Endothelial cell of umbilical vein (primary cell): ENCODE results near the gene WNT6. TPM values are rescaled to one million over a fixed set of nuclear protein-coding genes. Genes with fewer than 3 reads are reported as not detected.

Experiments
- BruUV-seq: library from RNA; stranded (reverse); fragments of 400-500 nt; replicated peaks from 2 replicates; lab custom pipeline; 2021; lab: Mats Ljungman, UMichigan
- CTCF ChIA-PET: fragments of 300-600, 350-600 bp; sonication (Branson Sonifier 250); formaldehyde crosslinking; loops from one replicate; lab custom pipeline; 2021; ENCODE audit warnings: antibody characterized with exemption, inconsistent platforms; lab: Charles Lee
- POLR2A ChIA-PET: fragments of 300-600, 350-600 bp; sonication (Branson Sonifier 250); formaldehyde crosslinking; loops from one replicate; lab custom pipeline; 2021; ENCODE audit warnings: antibody characterized with exemption, inconsistent platforms; lab: Charles Lee
- DNase-seq: peaks from one replicate; pipeline ENCODE4 v3.0.0-alpha.2; 2011; ENCODE audit warnings: low read depth, low spot score
- FAIRE-seq: peaks from 2 replicates; lab custom pipeline; 2011; peaks lifted over from hg19 to GRCh38; lab: Jason Lieb, UNC
- H2AFZ ChIP-seq: 2 replicates; pipeline ENCODE4 v1.6.0; 2012; ENCODE audit warnings: low read depth, low read length, control low read depth, inconsistent platforms
- H3K27ac ChIP-seq: 2 replicates; pipeline ENCODE4 v1.5.1; 2011; ENCODE audit warnings: low read depth, mild to moderate bottlenecking, control low read depth, low read length, moderate library complexity; ENCODE audit not compliant: insufficient read depth
- H3K27me3 ChIP-seq, 2 experiments: 2 replicates each; pipeline versions ENCODE4 v1.6.0 to v1.6.1; 2011; ENCODE audit warnings: low read length in 2 of 2, mixed read lengths in 1 of 2; ENCODE audit not compliant: control insufficient read depth in 2 of 2, insufficient read depth in 2 of 2
- H3K36me3 ChIP-seq, 2 experiments: 2 replicates in 1 of 2; 3 replicates in 1 of 2; pipeline ENCODE4 v1.5.1; 2011; ENCODE audit warnings: low read length in 2 of 2, mild to moderate bottlenecking in 1 of 2, moderate library complexity in 1 of 2; ENCODE audit not compliant: control insufficient read depth in 2 of 2, insufficient read depth in 2 of 2; ENCODE audit errors: extremely low read depth in 1 of 2
- H3K4me1 ChIP-seq: 3 replicates; pipeline ENCODE4 v1.5.1; 2011; ENCODE audit warnings: mild to moderate bottlenecking, low read length; ENCODE audit not compliant: control insufficient read depth, insufficient read depth; ENCODE audit errors: extremely low read depth
- H3K4me2 ChIP-seq: 2 replicates; pipeline ENCODE4 v1.6.1; 2011; ENCODE audit warnings: low read length, control low read depth, mixed read lengths; ENCODE audit not compliant: insufficient read depth
- H3K4me3 ChIP-seq, 3 experiments: fragments of 200-600 bp in 1 of 3; sonication (generic), shearing (Covaris generic) in 1 of 3; replicated peaks in 1 of 3; 2 replicates each; pipeline ENCODE4 v1.5.1; 2011 to 2016; ENCODE audit warnings: control low read depth in 3 of 3, low read length in 3 of 3, mild to moderate bottlenecking in 2 of 3, inconsistent platforms in 1 of 3, low read depth in 1 of 3, moderate library complexity in 1 of 3; ENCODE audit not compliant: insufficient read depth in 1 of 3
- H3K79me2 ChIP-seq: 2 replicates; pipeline ENCODE4 v1.6.0; 2012; ENCODE audit warnings: low read length, inconsistent platforms; ENCODE audit not compliant: control insufficient read depth, insufficient read depth
- H3K9ac ChIP-seq: replicated peaks from 2 replicates; pipeline ENCODE3; 2011; ENCODE audit warnings: low read length, control low read depth; ENCODE audit not compliant: insufficient read depth; ENCODE audit errors: extremely low read depth
- H3K9me1 ChIP-seq: replicated peaks from 3 replicates; pipeline ENCODE4 v1.6.0; 2011; ENCODE audit warnings: mild to moderate bottlenecking, low read length; ENCODE audit not compliant: control insufficient read depth, insufficient read depth; ENCODE audit errors: extremely low read depth
- H3K9me3 ChIP-seq: replicated peaks from 2 replicates; pipeline ENCODE4 v1.5.1; 2012; ENCODE audit warnings: low read length, inconsistent platforms; ENCODE audit not compliant: control insufficient read depth, insufficient read depth
- H4K20me1 ChIP-seq: replicated peaks from 2 replicates; pipeline ENCODE3; 2011; ENCODE audit warnings: mild to moderate bottlenecking, low read length; ENCODE audit not compliant: control insufficient read depth, insufficient read depth; ENCODE audit errors: extremely low read depth
- EZH2 ChIP-seq: IDR thresholded peaks from 2 replicates; pipeline ENCODE4 v1.6.1; 2012; ENCODE audit warnings: borderline replicate concordance, low read depth, mild to moderate bottlenecking, moderate library complexity, low read length, inconsistent platforms; ENCODE audit not compliant: severe bottlenecking
- FOS ChIP-seq: IDR thresholded peaks from 2 replicates; pipeline ENCODE4 v1.6.1; 2011; ENCODE audit warnings: mild to moderate bottlenecking, low read length, moderate library complexity, borderline replicate concordance; ENCODE audit not compliant: insufficient read depth
- GATA2 ChIP-seq: IDR thresholded peaks from 2 replicates; pipeline ENCODE4 v1.7.0; 2011; ENCODE audit warnings: low read depth, mild to moderate bottlenecking, moderate library complexity, mixed read lengths, low read length; ENCODE audit not compliant: insufficient read length, insufficient read depth
- JUN ChIP-seq: IDR thresholded peaks from 2 replicates; pipeline ENCODE4 v1.6.1; 2011; ENCODE audit warnings: borderline replicate concordance, low read depth; ENCODE audit not compliant: insufficient read length, insufficient read depth
- MYC ChIP-seq: IDR thresholded peaks from one replicate; pipeline ENCODE4 v1.6.1; 2011; ENCODE audit warnings: mild to moderate bottlenecking, low read depth, low read length
- POLR2A ChIP-seq: IDR thresholded peaks from 2 replicates; pipeline ENCODE4 v1.6.1; 2012; ENCODE audit warnings: low read depth, mild to moderate bottlenecking, control low read depth, low read length
- POLR2AphosphoS5 ChIP-seq: IDR thresholded peaks from 2 replicates; pipeline ENCODE4 v1.6.1; 2012; ENCODE audit warnings: low read depth, mild to moderate bottlenecking, control low read depth, low read length, moderate library complexity; ENCODE audit not compliant: insufficient read depth
- dilution Hi-C: fragments of 300-500 bp; cut with MboI; formaldehyde crosslinking; loops from one replicate; pipeline ENCODE4 v1.15.0; 2019; ENCODE audit warnings: low sequenced_read_pairs; ENCODE audit not compliant: extremely low pct_ligation_motif_present
- intact Hi-C: fragments of 100-400 bp; cut with micrococcal nuclease; formaldehyde crosslinking; loops from one replicate; pipeline ENCODE4 v1.10.0; 2022
- polyA plus RNA-seq, 4 experiments: library from polyadenylated mRNA; depleted of rRNA in 3 of 4; stranded (reverse) in 3 of 4; unstranded in 1 of 4; fragments of >200 nt; gene quantifications; 2 replicates each; pipeline versions ENCODE4 v1.2.1 to v1.2.3, GENCODE V29; 2011 to 2012; ENCODE audit warnings: missing spikeins in 1 of 4
- total RNA-seq: library from RNA; stranded (reverse); gene quantifications from 2 replicates; pipeline ENCODE4 v1.2.3, GENCODE V29; 2021
- TF ChIP-seq, protein P1 (sequence below), 2 donors: IDR thresholded peaks; 1 replicate in 1 of 2; 2 replicates in 1 of 2; pipeline ENCODE4 v1.5.1; 2011; ENCODE audit warnings: low read length in 2 of 2, mild to moderate bottlenecking in 2 of 2, moderate library complexity in 2 of 2, control low read depth in 1 of 2, inconsistent platforms in 1 of 2, low read depth in 1 of 2; ENCODE audit not compliant: insufficient read depth in 1 of 2; ENCODE audit errors: extremely low read depth in 1 of 2
- TF ChIP-seq, protein P2 (sequence below): IDR thresholded peaks from 2 replicates; pipeline ENCODE4 v1.6.1; 2011; ENCODE audit not compliant: insufficient read depth, insufficient read length

The WNT6 gene
- total and polyA plus RNA-seq, 2 donors (not counting 3 experiments of a cell fraction or from before 2014, with no cell fraction given), result not detected

DNA sequence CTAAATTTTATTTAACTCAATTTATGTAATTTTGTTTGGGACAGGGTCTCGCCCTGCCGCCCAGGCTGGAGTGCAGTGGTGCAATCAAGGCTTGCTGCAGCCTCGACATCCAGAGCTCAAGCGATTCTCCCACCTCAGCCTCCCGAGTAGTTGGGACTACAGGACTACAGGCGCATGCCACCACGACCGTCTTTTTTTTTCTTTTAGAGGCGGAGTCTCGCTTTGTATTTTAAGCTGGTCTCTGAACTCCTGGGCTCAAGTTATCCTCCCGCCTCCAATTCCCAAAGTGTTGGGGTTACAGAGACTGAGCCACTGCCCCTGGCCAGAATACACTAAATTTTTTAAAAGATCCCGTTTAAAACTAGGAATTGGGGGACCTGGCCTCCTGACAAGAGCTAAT is 39.5 kb downstream of the WNT6 start:
- CTCF ChIA-PET, result interaction anchor here (0.6 to 10.0 kb wide), 11 partner anchors 12 to 98 kb away, joined by 3 to 362 read pairs (median 9); partner anchors contain the start of gene WNT10A
- peaks cover 58 to 68% of the 10 kb centered on the region in 2 experiments for H3K27me3 ChIP-seq
- POLR2A ChIA-PET, result no interaction called here
- H3K9me3 ChIP-seq, result no peaks in the 10 kb centered on the region
- DNase-seq (no peak), FAIRE-seq (no peak)
- no peaks in the 10 kb centered on the region for H3K9me1 ChIP-seq
- no peak overlapping the region for H2AFZ ChIP-seq
- BruUV-seq, result no TSS peak
- no peaks in the 10 kb centered on the region for H3K36me3 ChIP-seq
- peaks cover under 1% of the 10 kb centered on the region for H3K4me1 ChIP-seq
- no peak for TF ChIP-seq FOS
- TF ChIP-seq MYC, result no peak
- no peak for TF ChIP-seq POLR2AphosphoS5
- no peak for TF ChIP-seq GATA2
- TF ChIP-seq POLR2A, result no peak
- TF ChIP-seq, protein P1, sequence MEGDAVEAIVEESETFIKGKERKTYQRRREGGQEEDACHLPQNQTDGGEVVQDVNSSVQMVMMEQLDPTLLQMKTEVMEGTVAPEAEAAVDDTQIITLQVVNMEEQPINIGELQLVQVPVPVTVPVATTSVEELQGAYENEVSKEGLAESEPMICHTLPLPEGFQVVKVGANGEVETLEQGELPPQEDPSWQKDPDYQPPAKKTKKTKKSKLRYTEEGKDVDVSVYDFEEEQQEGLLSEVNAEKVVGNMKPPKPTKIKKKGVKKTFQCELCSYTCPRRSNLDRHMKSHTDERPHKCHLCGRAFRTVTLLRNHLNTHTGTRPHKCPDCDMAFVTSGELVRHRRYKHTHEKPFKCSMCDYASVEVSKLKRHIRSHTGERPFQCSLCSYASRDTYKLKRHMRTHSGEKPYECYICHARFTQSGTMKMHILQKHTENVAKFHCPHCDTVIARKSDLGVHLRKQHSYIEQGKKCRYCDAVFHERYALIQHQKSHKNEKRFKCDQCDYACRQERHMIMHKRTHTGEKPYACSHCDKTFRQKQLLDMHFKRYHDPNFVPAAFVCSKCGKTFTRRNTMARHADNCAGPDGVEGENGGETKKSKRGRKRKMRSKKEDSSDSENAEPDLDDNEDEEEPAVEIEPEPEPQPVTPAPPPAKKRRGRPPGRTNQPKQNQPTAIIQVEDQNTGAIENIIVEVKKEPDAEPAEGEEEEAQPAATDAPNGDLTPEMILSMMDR (IDR thresholded peaks at IDR 0.05; ENCODE audit: extremely low read depth in 1 of 2, insufficient read depth in 1 of 2, low read depth in 1 of 2, low read length in 2 of 2), result no peak
- TF ChIP-seq EZH2, result no peak
- no peak for TF ChIP-seq JUN
- TF ChIP-seq, protein P2, sequence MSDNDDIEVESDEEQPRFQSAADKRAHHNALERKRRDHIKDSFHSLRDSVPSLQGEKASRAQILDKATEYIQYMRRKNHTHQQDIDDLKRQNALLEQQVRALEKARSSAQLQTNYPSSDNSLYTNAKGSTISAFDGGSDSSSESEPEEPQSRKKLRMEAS, result no peak
- H3K4me3 ChIP-seq, result no peak overlapping the region
- intact Hi-C loops, result no loop called here
- dilution Hi-C loops, result no loop called here
- H4K20me1 ChIP-seq, result no peaks in the 10 kb centered on the region
- no peak overlapping the region for H3K4me2 ChIP-seq
- H3K9ac ChIP-seq, result no peak overlapping the region
- no peaks in the 10 kb centered on the region for H3K79me2 ChIP-seq
- no peak overlapping the region for H3K27ac ChIP-seq
